ENCODE data around the gene SMYD3. TPM values are rescaled to one million over a fixed set of nuclear protein-coding genes. Genes with fewer than 3 reads are reported as not detected.
A peak's percentile ranks its signal among the peaks of the same experiment; 100 is the strongest.

The SMYD3 gene
- total RNA-seq, 1 experiment from 2014 or later = 35.1 TPM

DNA sequence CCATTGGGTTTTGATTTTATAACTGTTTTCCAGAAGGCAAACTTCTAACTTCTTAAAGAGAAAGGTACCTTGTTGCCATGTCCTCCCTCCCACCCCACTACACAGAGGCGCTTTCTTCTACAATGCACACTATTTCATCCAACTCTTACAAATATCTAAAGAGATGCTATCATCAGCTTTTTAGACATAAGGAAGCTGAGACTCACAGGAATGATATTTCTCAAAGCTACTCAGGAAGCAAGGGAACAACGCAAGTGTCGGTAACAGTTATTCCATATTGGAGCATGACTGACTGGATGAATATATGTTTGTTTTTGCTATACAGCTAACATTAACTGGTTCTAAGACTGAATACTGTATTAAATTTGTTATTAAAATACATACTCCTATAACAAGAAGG is 318.0 kb downstream of the SMYD3 start:
- CTCF ChIA-PET = no interaction called here
- no TSS peak for BruUV-seq (replicated peaks)
- intact Hi-C loops (cut with micrococcal nuclease; ENCODE audit: unreplicated experiment) = no loop called here
- TF ChIP-seq, protein P1, sequence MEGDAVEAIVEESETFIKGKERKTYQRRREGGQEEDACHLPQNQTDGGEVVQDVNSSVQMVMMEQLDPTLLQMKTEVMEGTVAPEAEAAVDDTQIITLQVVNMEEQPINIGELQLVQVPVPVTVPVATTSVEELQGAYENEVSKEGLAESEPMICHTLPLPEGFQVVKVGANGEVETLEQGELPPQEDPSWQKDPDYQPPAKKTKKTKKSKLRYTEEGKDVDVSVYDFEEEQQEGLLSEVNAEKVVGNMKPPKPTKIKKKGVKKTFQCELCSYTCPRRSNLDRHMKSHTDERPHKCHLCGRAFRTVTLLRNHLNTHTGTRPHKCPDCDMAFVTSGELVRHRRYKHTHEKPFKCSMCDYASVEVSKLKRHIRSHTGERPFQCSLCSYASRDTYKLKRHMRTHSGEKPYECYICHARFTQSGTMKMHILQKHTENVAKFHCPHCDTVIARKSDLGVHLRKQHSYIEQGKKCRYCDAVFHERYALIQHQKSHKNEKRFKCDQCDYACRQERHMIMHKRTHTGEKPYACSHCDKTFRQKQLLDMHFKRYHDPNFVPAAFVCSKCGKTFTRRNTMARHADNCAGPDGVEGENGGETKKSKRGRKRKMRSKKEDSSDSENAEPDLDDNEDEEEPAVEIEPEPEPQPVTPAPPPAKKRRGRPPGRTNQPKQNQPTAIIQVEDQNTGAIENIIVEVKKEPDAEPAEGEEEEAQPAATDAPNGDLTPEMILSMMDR (IDR thresholded peaks at IDR 0.05; ENCODE audit: unreplicated experiment) = no peak
- Mint-ChIP-seq H3K36me3 (ENCODE audit: insufficient read depth, unreplicated experiment) (no peaks in the 10 kb centered on the region), H3K27ac (ENCODE audit: unreplicated experiment) (no peak overlapping the region), H3K27me3 (ENCODE audit: unreplicated experiment) (no peaks in the 10 kb centered on the region), H3K9me3 (ENCODE audit: low read depth, unreplicated experiment) (no peaks in the 10 kb centered on the region), H3K4me1 (ENCODE audit: low read depth, unreplicated experiment) (no peaks in the 10 kb centered on the region), H3K4me3 (ENCODE audit: low read depth, unreplicated experiment) (no peak overlapping the region)
- no peak for DNase-seq

DNA sequence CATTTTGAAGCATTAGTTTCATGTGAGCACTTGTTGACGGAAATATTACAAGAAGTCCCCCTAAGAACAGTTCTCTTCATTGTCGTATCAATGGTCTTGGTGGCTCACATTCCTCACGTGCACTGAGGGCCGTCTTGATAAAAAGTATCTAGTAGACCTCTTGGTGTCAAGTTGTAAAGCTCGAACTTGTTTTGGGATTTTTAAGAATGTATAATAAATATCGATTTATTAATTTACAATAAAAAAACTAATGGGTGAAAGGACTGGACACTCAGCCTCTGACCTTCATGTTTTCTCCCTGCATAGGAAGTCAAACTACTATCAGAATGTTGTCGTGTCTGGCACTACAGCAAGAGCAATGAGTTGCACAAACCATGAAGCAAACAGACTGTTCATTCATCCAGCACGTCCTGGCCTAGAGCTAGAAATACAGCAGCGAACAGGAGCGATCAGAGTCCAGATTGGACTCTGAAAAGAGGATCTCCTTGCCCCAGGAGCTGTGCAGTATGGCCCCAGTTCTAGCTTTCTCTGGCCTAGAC is 319.2 kb downstream of the SMYD3 start:
- Mint-ChIP-seq H3K36me3 (ENCODE audit: insufficient read depth, unreplicated experiment) (no peaks in the 10 kb centered on the region), H3K27ac (ENCODE audit: unreplicated experiment) (no peak overlapping the region), H3K9me3 (ENCODE audit: low read depth, unreplicated experiment) (no peaks in the 10 kb centered on the region), H3K27me3 (ENCODE audit: unreplicated experiment) (no peaks in the 10 kb centered on the region), H3K4me3 (ENCODE audit: low read depth, unreplicated experiment) (no peak overlapping the region), H3K4me1 (ENCODE audit: low read depth, unreplicated experiment) (no peaks in the 10 kb centered on the region)
- no peak for DNase-seq
- CTCF ChIA-PET = interaction anchor here (1.2 kb wide), 1 partner anchor 12 kb away, joined by 3 read pairs; no protein-coding TSS in a partner anchor
- BruUV-seq (replicated peaks) = no TSS peak
- TF ChIP-seq, protein P1 (IDR thresholded peaks at IDR 0.05; ENCODE audit: unreplicated experiment) = no peak
- intact Hi-C loops (cut with micrococcal nuclease; ENCODE audit: unreplicated experiment) = no loop called here

DNA sequence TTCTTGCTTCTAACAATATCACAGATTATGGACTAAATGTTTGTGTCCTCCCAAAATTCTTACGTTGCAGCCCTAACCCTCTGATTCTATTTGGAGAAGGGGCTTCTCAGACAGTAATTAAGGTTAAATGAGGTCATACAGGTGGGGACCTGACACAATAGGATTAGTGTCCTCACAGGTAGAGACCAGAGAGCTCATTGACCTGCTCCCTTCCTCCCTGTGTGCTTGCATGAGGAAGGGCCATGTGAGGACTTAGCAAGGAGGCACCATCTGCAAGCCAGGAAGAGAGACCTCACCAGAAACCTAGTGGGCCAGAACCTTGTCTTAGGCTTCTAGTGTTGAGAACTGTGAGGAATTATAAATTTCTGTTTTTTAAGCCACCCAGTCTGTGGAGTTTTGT is 322.6 kb downstream of the SMYD3 start:
- TF ChIP-seq, protein P1 (IDR thresholded peaks at IDR 0.05; ENCODE audit: unreplicated experiment) = no peak
- DNase-seq = no peak
- H3K27me3 Mint-ChIP-seq (ENCODE audit: unreplicated experiment) = no peaks in the 10 kb centered on the region
- BruUV-seq (replicated peaks) = no TSS peak
- CTCF ChIA-PET = no interaction called here
- no peaks in the 10 kb centered on the region for H3K9me3 Mint-ChIP-seq (ENCODE audit: low read depth, unreplicated experiment)
- no peaks in the 10 kb centered on the region for H3K36me3 Mint-ChIP-seq (ENCODE audit: insufficient read depth, unreplicated experiment)
- H3K4me1 Mint-ChIP-seq (ENCODE audit: low read depth, unreplicated experiment) = no peaks in the 10 kb centered on the region
- H3K4me3 Mint-ChIP-seq (ENCODE audit: low read depth, unreplicated experiment) = no peak overlapping the region
- no peak overlapping the region for H3K27ac Mint-ChIP-seq (ENCODE audit: unreplicated experiment)
- intact Hi-C loops (cut with micrococcal nuclease; ENCODE audit: unreplicated experiment) = no loop called here

DNA sequence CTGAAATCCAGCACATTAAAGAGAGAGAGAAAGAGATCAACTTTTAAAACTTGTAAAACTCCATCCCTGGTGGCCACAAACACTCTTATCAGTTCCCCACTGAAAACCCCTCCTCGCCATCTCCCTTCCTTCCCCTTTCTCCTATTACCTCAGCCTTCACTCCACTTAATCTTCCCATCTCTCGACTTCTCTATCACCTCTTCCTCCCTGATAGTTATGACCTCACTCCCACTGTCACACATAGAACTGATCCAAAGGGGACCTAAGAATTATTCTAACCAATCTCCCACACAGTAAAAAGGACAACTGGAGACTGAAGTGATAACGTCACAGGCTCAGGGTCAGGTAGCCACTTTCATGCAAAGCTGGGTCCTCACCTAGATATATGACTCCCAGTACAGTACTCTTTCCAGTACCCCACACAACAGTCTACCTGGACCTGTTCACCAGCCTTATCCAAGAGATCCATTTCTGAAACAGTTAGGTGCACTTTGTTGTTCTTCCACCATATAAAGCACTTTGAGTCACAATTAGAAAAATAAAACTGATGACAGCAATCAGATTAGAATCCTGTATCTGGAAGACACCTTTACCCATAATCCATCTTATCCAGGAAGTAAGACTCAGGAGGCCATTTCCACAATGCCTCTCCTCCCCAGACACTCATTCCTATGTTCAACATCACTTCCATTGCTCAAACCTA is 324.8 kb downstream of the SMYD3 start:
- intact Hi-C loops (cut with micrococcal nuclease; ENCODE audit: unreplicated experiment) = no loop called here
- TF ChIP-seq, protein P1 (IDR thresholded peaks at IDR 0.05; ENCODE audit: unreplicated experiment) = no peak
- CTCF ChIA-PET = no interaction called here
- no peaks in the 10 kb centered on the region for H3K9me3 Mint-ChIP-seq (ENCODE audit: low read depth, unreplicated experiment)
- H3K4me1 Mint-ChIP-seq (ENCODE audit: low read depth, unreplicated experiment) = peaks cover 4% of the 10 kb centered on the region
- H3K4me3 Mint-ChIP-seq (ENCODE audit: low read depth, unreplicated experiment) = no peak overlapping the region
- no peaks in the 10 kb centered on the region for H3K36me3 Mint-ChIP-seq (ENCODE audit: insufficient read depth, unreplicated experiment)
- peak overlapping the region; percentile 5 for H3K27ac Mint-ChIP-seq (ENCODE audit: unreplicated experiment)
- H3K27me3 Mint-ChIP-seq (ENCODE audit: unreplicated experiment) = no peaks in the 10 kb centered on the region
- BruUV-seq (replicated peaks) = no TSS peak
- no peak for DNase-seq
